ENCODE data around the gene LETMD1. TPM values are rescaled to one million over a fixed set of nuclear protein-coding genes. Genes with fewer than 3 reads are reported as not detected.

Gene LETMD1
- total RNA-seq, result 10 to 100 TPM; 53.5 to 75.0 (median 68.4) TPM
- polyA plus RNA-seq, result 100 to 1,000 TPM in 1 of 2 donors, 10 to 100 TPM in 1; 90.3 to 122 TPM
- long read RNA-seq, donor 1, transcript LETMD1-220 (4 exons, 563 nt), result minor isoform, 23 of 591 reads
- long read RNA-seq, donor 1, transcript LETMD1-201 (9 exons, 2,112 nt), result major isoform, 154 of 591 reads
- long read RNA-seq, donor 1, transcript LETMD1-221 (5 exons, 1,480 nt), result minor isoform, 131 of 591 reads
- long read RNA-seq, donor 1, transcript LETMD1-206 (6 exons, 1,665 nt), result minor isoform, 37 of 591 reads
- long read RNA-seq, donor 1, partial matches to known transcripts, result 6 of 591 reads
- long read RNA-seq, donor 1, other reads (novel, unspliced or antisense), result 203 of 591 reads
- long read RNA-seq, donor 2, transcript LETMD1-238 (1 exons, 2,948 nt), result major isoform, 13 of 42 reads
- long read RNA-seq, donor 2, transcript LETMD1-201 (9 exons, 2,112 nt), result minor isoform, 8 of 42 reads
- long read RNA-seq, donor 2, transcript LETMD1-221 (5 exons, 1,480 nt), result minor isoform, 5 of 42 reads
- long read RNA-seq, donor 2, partial matches to known transcripts, result 10 of 42 reads
- long read RNA-seq, donor 2, other reads (novel, unspliced or antisense), result 0 of 42 reads
- long read RNA-seq, donor 3, transcript LETMD1-221 (5 exons, 1,480 nt), result minor isoform, 8 of 81 reads
- long read RNA-seq, donor 3, transcript LETMD1-220 (4 exons, 563 nt), result minor isoform, 7 of 81 reads
- long read RNA-seq, donor 3, transcript LETMD1-201 (9 exons, 2,112 nt), result major isoform, 24 of 81 reads
- long read RNA-seq, donor 3, partial matches to known transcripts, result 4 of 81 reads
- long read RNA-seq, donor 3, other reads (novel, unspliced or antisense), result 24 of 81 reads

- no peaks in the 10 kb centered on the region for H3K27me3 ChIP-seq
- H3K36me3 ChIP-seq, result no peaks in the 10 kb centered on the region
- TF ChIP-seq CTCF (IDR thresholded peaks at IDR 0.05), result peak; percentile 91 to 92 (median 92)
- no peak for TF ChIP-seq EP300 (IDR thresholded peaks at IDR 0.05)
- peak; percentile 46 for TF ChIP-seq POLR2A (IDR thresholded peaks at IDR 0.05)
- H3K9me3 ChIP-seq, result no peaks in the 10 kb centered on the region
- H3K4me1 ChIP-seq (ENCODE audit: insufficient read depth), result no peaks in the 10 kb centered on the region
- H3K4me3 ChIP-seq, result peak within 1 kb of the TSS; percentile 60
- peak within 1 kb of the TSS; percentile 54 to 91 for H3K27ac ChIP-seq
- peak; percentile 90 to 94 (median 91) for DNase-seq
- intact Hi-C loops (cut with DNase I), result loop anchor here in 1 of 4 donors (10.0 kb wide), 1 partner anchor 297 kb away; the partner anchor contains the start of gene CELA1
- WGBS, 3 donors, result 3% methylated on average over 51 of the region's 51 CpGs
These were observed at the start of gene LETMD1 for GRCh38 chr12:51047655-51048540. Gene LETMD1, plus strand, starts transcription at chr12:51048327. Its CDS starts 30 bp downstream, at chr12:51048357.

- 61 to 84% (median 73%) methylated on average over 4 of the region's 4 CpGs for WGBS, 3 donors
- no peaks in the 10 kb centered on the region for H3K36me3 ChIP-seq
These were observed 49.0 kb upstream of the LETMD1 start for GRCh38 chr12:50999093-50999492.

GRCh38 chr12:51000245-51000644, 47.9 kb upstream of the LETMD1 start:
- TF ChIP-seq CTCF (IDR thresholded peaks at IDR 0.05) (no peak), POLR2A (IDR thresholded peaks at IDR 0.05) (no peak), EP300 (IDR thresholded peaks at IDR 0.05) (no peak)
- intact Hi-C loops (cut with DNase I), result no loop called here
- no peak for DNase-seq
- no peaks in the 10 kb centered on the region for H3K4me1 ChIP-seq (ENCODE audit: insufficient read depth)
- H3K9me3 ChIP-seq, result no peaks in the 10 kb centered on the region
- no peaks in the 10 kb centered on the region for H3K36me3 ChIP-seq
- no peak overlapping the region for H3K4me3 ChIP-seq
- no peak overlapping the region for H3K27ac ChIP-seq
- H3K27me3 ChIP-seq, result no peaks in the 10 kb centered on the region
- WGBS, 3 donors, result 64 to 71% (median 68%) methylated on average over 7 of the region's 7 CpGs

More at GRCh38 chr12:50999093-50999492, 49.0 kb upstream of the LETMD1 start:
- DNase-seq, result no peak
- TF ChIP-seq CTCF (IDR thresholded peaks at IDR 0.05) (no peak), EP300 (IDR thresholded peaks at IDR 0.05) (no peak), POLR2A (IDR thresholded peaks at IDR 0.05) (no peak)
- no peaks in the 10 kb centered on the region for H3K9me3 ChIP-seq
- intact Hi-C loops (cut with DNase I), result no loop called here
- no peak overlapping the region for H3K27ac ChIP-seq
- no peaks in the 10 kb centered on the region for H3K4me1 ChIP-seq (ENCODE audit: insufficient read depth)
- no peak overlapping the region for H3K4me3 ChIP-seq
- H3K27me3 ChIP-seq, result no peaks in the 10 kb centered on the region

GRCh38 chr12:51001799-51002198, 46.3 kb upstream of the LETMD1 start:
- 89 to 94% (median 91%) methylated on average over 1 of the region's 1 CpG for WGBS, 3 donors
- no peak for DNase-seq
- no peaks in the 10 kb centered on the region for H3K27me3 ChIP-seq
- no peak overlapping the region for H3K27ac ChIP-seq
- no peaks in the 10 kb centered on the region for H3K36me3 ChIP-seq
- TF ChIP-seq EP300 (IDR thresholded peaks at IDR 0.05), result no peak
- TF ChIP-seq CTCF (IDR thresholded peaks at IDR 0.05), result no peak
- TF ChIP-seq POLR2A (IDR thresholded peaks at IDR 0.05), result no peak
- H3K4me3 ChIP-seq, result no peak overlapping the region
- intact Hi-C loops (cut with DNase I), result no loop called here
- no peaks in the 10 kb centered on the region for H3K4me1 ChIP-seq (ENCODE audit: insufficient read depth)
- H3K9me3 ChIP-seq, result no peaks in the 10 kb centered on the region

Data from ovary (tissue), 10 donors.